ENCODE data around the gene UNK. TPM values are rescaled to one million over a fixed set of nuclear protein-coding genes. Genes with fewer than 3 reads are reported as not detected.
"Not testable (repeated sequence)": the region's sequence is repeated elsewhere in the genome, so short reads cannot be mapped to it uniquely, and the experiment has no call there.

Gene UNK
- total and polyA plus RNA-seq, 8 donors: 3.5 to 102 (median 19.5) TPM

DNA sequence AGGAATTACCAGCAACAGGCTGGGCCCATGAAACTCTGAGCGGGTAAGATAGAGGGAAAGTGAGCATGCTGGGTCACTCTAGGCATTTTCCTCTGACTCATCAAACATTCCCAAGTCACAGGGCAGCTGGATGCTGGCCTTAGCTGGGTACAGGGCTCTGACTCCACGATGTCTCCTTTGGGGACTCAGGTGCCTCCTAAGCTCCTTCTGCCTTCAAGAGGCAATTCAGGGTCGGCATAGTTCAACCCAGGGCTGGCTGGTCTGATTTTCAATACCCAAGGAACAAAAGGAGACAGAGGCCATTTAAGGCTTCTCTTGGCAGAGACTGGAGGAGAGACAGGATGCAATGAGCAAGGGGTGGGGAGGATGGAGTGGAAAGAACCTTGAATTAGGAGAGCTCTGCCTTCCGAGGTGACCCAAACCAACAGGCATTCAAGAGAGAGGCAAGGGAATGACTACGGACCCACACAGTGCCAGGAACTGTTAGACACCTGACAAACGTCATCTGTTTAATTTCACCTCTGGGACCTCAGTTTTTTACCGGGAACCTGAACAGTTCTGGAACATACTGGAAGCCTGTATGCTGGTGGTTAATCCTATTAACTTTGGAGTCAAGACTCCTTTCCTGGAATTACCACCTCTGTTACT is 69.6 kb downstream of the UNK start:
- Histone ChIP-seq H3K4me1 (peaks cover 32 to 82% (median 52%) of the 10 kb centered on the region in 4 donors), H3K9me3 (no peaks in the 10 kb centered on the region), H3K4me3 (peak overlapping the region; percentile 67 to 90 (median 85)), H3K27me3 (no peaks in the 10 kb centered on the region), H3K27ac (peak overlapping the region; percentile 87 to 100 (median 99)), H3K36me3 (peaks cover 20 to 37% (median 34%) of the 10 kb centered on the region in 4 donors)
- peak; percentile 11 to 49 (median 14) for TF ChIP-seq POLR2AphosphoS5 (IDR thresholded peaks at IDR 0.05)
- TF ChIP-seq, protein P1, sequence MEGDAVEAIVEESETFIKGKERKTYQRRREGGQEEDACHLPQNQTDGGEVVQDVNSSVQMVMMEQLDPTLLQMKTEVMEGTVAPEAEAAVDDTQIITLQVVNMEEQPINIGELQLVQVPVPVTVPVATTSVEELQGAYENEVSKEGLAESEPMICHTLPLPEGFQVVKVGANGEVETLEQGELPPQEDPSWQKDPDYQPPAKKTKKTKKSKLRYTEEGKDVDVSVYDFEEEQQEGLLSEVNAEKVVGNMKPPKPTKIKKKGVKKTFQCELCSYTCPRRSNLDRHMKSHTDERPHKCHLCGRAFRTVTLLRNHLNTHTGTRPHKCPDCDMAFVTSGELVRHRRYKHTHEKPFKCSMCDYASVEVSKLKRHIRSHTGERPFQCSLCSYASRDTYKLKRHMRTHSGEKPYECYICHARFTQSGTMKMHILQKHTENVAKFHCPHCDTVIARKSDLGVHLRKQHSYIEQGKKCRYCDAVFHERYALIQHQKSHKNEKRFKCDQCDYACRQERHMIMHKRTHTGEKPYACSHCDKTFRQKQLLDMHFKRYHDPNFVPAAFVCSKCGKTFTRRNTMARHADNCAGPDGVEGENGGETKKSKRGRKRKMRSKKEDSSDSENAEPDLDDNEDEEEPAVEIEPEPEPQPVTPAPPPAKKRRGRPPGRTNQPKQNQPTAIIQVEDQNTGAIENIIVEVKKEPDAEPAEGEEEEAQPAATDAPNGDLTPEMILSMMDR (IDR thresholded peaks at IDR 0.05): no peak
- 9 to 32% (median 16%) methylated on average over 7 of the region's 7 CpGs for WGBS, 5 donors
- peak in 1 of 2 donors; percentile 64 for DNase-seq
- intact Hi-C loops (cut with DNase I; ENCODE audit: low total_unique reads): no loop called here

DNA sequence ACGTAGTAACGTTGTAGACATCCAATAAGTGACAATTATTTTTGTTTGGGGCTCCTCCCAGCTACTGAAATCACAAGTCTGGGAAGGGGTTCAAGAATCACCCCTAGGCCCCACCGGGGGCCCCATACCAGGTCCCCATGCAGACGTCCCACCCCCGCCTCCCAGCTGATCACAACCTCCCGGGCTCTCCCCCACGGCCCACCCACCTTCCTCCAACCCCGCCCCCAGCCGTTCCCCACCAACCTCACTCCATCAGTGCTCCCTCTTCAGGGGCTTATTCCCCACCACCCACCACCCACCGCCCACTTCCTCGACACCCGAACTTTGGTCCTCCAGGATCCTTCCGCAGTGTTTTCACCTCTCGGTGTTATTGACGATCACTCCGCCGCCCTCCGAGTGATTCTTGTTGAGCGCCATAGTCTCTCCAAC is 70.3 kb downstream of the UNK start:
- Histone ChIP-seq H3K9me3 (no peaks in the 10 kb centered on the region), H3K36me3 (peaks cover 13 to 30% (median 27%) of the 10 kb centered on the region in 4 donors), H3K27me3 (no peaks in the 10 kb centered on the region), H3K4me3 (peak overlapping the region; percentile 67 to 90 (median 85)), H3K4me1 (peaks cover 32 to 79% (median 46%) of the 10 kb centered on the region in 4 donors), H3K27ac (peak overlapping the region; percentile 87 to 100 (median 99))
- WGBS, 5 donors: 0 to 1% (median 1%) methylated on average over 17 to 19 of the region's 19 CpGs
- intact Hi-C loops (cut with DNase I; ENCODE audit: low total_unique reads): no loop called here
- TF ChIP-seq EP300 (IDR thresholded peaks at IDR 0.05): no peak
- TF ChIP-seq POLR2A (IDR thresholded peaks at IDR 0.05): no peak
- TF ChIP-seq POLR2AphosphoS5 (IDR thresholded peaks at IDR 0.05): peak in 1 of 3 donors; percentile 79
- TF ChIP-seq, protein P1 (IDR thresholded peaks at IDR 0.05): no peak
- no peak for DNase-seq

DNA sequence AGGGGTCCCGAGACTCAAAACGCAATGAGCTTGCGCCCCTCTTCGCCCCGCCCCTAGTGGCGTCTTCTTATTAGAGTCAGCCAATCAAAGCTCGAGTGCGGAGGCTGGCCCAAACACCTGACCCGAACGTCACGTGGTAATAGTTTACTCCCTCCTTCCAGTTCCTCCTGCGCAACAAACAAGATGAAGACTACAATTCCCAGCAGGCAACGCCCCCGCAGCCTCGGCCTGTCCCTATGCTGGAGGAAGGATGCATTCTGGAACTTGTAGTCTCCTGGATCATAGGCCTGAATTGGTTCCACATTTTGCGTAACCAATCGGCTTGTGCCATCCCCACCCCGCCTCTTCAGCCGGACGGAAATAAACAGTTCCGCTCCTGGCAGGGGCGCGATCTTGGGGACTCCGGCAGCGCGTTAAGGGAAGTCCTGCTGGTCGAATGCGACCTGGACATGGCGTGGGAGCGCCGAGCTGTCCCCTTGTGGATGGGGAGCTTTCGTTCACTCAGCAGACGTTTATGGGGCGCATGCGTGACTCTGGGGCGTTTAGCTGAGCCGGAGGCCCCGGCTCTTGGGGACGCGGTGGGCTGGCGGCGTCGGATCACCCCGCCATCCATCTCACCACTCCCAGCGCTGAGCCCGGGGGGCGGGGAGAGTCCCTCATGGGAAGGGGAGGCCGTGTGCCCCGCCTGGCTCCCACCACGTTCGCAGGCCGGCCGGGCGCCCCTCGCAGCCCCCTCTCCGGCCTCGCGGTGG is 70.9 kb downstream of the UNK start, which contains the start of gene WBP2:
TSS of gene WBP2 (minus strand) at position 26 of the 752 bp plus-strand sequence. CDS start 38 bp downstream, outside the sequence.
- Histone ChIP-seq H3K9me3 (no peaks in the 10 kb centered on the region), H3K27me3 (no peaks in the 10 kb centered on the region), H3K27ac (peak within 1 kb of the TSS; percentile 95 to 100 (median 99)), H3K36me3 (peaks cover 10 to 24% (median 21%) of the 10 kb centered on the region in 4 donors), H3K4me1 (peaks cover 32 to 73% (median 45%) of the 10 kb centered on the region in 4 donors), H3K4me3 (peak within 1 kb of the TSS; percentile 67 to 90 (median 85))
- intact Hi-C loops (cut with DNase I; ENCODE audit: low total_unique reads): no loop called here
- TF ChIP-seq POLR2A (IDR thresholded peaks at IDR 0.05): peak in 2 of 4 donors; percentile 95
- no peak for TF ChIP-seq EP300 (IDR thresholded peaks at IDR 0.05)
- TF ChIP-seq, protein P1 (IDR thresholded peaks at IDR 0.05): peak in 4 of 7 experiments; percentile 29 to 46 (median 38)
- peak; percentile 97 to 99 (median 99) for TF ChIP-seq POLR2AphosphoS5 (IDR thresholded peaks at IDR 0.05)
- WGBS, 5 donors: 0 to 1% (median 0%) methylated on average over 36 to 58 of the region's 58 CpGs
- DNase-seq: peak; percentile 98 to 100

DNA sequence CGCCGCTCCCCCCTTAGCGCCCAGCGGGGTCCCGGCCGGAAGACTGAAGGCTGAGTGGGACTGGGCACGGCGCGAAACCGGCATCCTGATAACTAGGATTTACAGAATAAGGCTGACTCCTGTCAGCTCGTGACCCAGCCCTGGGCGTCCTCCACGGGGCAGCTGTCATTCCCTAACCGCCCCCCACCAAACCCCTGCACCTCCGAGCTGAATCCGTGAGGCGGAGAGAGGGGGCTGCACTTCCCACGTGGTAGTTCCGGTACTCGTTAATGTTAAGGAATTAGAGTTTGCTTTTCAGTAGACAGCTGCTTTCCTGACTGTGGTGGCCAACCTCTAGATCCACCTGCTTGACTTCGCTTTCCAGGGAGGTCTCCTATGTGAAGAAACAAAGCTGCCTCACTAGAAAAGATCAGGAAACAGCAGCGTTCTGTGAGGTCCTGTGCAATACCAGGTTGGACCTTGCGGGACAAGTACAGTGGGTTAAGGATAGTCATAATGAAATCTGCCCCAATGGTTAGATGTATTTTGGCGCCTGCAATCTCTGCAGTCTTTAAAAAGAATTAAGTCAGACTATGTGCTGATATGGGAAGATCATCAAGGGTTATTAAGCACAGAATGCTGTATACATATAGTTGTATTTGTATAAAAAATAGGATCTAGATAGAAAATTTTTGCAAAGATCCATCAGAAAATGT is 71.6 kb downstream of the UNK start:
- no peaks in the 10 kb centered on the region for H3K27me3 ChIP-seq
- peak overlapping the region; percentile 95 to 100 (median 99) for H3K27ac ChIP-seq
- peaks cover 3 to 17% (median 14%) of the 10 kb centered on the region in 4 donors for H3K36me3 ChIP-seq
- H3K4me3 ChIP-seq: peak overlapping the region; percentile 67 to 90 (median 85)
- TF ChIP-seq POLR2AphosphoS5 (IDR thresholded peaks at IDR 0.05) (no peak), POLR2A (IDR thresholded peaks at IDR 0.05) (no peak), EP300 (IDR thresholded peaks at IDR 0.05) (no peak)
- TF ChIP-seq, protein P1 (IDR thresholded peaks at IDR 0.05): no peak
- intact Hi-C loops (cut with DNase I; ENCODE audit: low total_unique reads): no loop called here
- 1 to 3% (median 2%) methylated on average over 11 to 24 of the region's 24 CpGs for WGBS, 5 donors
- peak in 1 of 2 donors; percentile 33 for DNase-seq
- no peaks in the 10 kb centered on the region for H3K9me3 ChIP-seq
- H3K4me1 ChIP-seq: peaks cover 33 to 68% (median 40%) of the 10 kb centered on the region in 4 donors

DNA sequence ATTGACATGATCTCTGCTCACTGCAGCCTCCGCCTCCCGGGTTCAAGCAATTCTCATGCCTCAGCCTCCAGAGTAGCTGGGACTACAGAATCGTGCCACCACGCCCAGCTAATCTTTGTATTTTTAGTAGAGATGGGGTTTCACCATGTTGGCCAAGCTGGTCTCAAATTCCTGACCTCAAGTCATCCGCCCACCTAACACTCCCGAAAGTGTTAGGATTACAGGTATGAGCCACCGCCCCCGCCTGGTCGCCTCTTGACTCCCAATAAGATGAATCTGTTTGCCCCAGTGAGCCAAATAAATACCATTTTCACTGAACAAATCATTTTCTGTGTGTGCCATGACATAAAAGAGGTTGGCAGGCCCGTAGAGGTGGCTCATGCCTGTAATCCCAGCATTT is 74.8 kb downstream of the UNK start:
- H3K9me3 ChIP-seq; DNase-seq; H3K36me3 ChIP-seq; H3K27me3 ChIP-seq; H3K4me3 ChIP-seq; intact Hi-C loops (cut with DNase I; ENCODE audit: low total_unique reads): not testable (repeated sequence)
- Histone ChIP-seq H3K4me1 (peaks cover 17 to 48% (median 21%) of the 10 kb centered on the region in 4 donors), H3K27ac (peak overlapping the region in 4 of 5 donors; percentile 35 to 78 (median 70))
- WGBS, 5 donors: 74 to 84% (median 80%) methylated on average over 10 of the region's 10 CpGs
